Ovary (tissue), 3 donors: ENCODE results near the gene CHGA.

ENCODE experiments used
- CTCF ChIP-seq, 3 donors: fragments of 450-650 bp in 2 of 3; fragments of 200-600 bp in 1 of 3; IDR thresholded peaks; one replicate each; pipeline versions ENCODE4 v1.5.1 to v1.8.0; 2016 to 2022; ENCODE audit warnings: antibody characterized with exemption in 3 of 3, mild to moderate bottlenecking in 1 of 3
- EP300 ChIP-seq: sonication (generic); formaldehyde crosslinking; IDR thresholded peaks from one replicate; pipeline ENCODE4 v1.6.1; 2017; ENCODE audit warnings: antibody characterized with exemption
- POLR2A ChIP-seq: fragments of 450-650 bp; IDR thresholded peaks from one replicate; pipeline ENCODE4 v1.6.1; 2017; ENCODE audit warnings: antibody characterized with exemption, mild to moderate bottlenecking, moderate library complexity
- donor health status: DM: no; HTN: no; CAD: no.

GRCh38 chr14:92949496-92950192 lies 26.7 kb downstream of the CHGA start:
- no peak for TF ChIP-seq EP300
- TF ChIP-seq CTCF (IDR thresholded peaks at IDR 0.05) = no peak
- no peak for TF ChIP-seq POLR2A
